NCI-H2081 treated with DMSO at 0.1 percent for 48 hours (cell line): ENCODE data around the gene VIT.

Source experiments
- DNase-seq: peaks from one replicate; lab custom pipeline; 2025; lab: John Stamatoyannopoulos, UW

Gene VIT

DNA sequence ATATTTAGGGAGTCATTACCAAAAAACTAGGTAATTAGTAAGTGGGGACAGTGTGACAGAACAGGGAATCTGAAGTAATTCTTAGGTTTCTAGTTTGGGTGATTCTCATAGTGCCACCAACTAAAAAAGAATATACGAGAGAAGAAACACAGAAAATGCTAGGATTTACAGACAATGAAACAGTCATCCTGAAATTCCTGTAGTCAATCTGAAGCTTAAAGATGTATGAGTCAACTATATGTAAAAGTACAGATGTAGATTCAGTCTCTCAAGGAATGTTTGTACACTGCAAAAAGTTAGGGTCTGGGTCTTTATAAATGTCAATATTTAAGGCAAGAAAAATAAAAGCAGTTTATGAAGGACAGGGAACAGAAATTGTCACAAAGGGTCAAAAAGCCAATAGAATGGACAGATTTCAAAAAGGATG, 162.9 kb downstream of the VIT start:
- DNase-seq = no peak

DNA sequence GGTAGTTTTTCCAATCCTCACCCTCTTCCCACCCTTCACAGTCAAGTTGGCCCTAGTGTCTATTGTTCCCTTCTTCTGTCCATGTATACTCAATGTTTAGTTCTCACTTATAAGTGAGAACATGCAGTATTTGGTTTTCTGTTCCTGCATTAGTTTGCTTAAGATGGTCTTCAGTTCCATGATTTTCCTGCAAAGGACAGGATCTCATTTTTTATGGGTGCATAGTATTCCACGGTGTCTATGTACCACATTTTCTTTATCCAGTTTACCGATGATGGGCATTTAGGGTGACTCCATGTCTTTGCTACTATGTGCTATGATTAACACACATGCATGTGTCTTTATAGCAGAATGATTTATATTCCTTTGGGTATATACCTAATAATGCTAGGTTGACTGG, 165.4 kb downstream of the VIT start:
- no peak for DNase-seq
